ENCODE measurements around the gene PTPRK.

DNA sequence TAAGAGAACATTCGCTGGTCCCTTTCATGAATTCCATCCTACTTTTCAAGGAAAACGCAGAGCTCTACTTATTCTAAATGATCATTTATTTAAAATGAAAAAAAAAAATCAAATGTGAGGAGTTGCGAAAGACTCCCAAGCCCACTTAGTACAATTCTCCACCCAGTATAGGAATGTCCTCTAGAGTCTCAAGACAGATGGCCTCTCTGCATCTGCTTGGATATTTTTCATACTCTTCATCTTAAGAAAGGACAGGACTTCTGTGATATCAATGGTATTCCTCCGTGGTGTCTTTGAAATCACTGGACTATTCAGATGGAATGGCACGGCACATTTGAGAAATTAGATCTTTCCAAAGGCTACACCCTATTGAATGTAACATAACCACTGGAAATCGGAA, 107.1 kb downstream of the PTPRK start:
- TF ChIP-seq POLR2AphosphoS5 (IDR thresholded peaks at IDR 0.05; ENCODE audit: low read depth, low read length) (no peak), PAX5 (IDR thresholded peaks at IDR 0.05; ENCODE audit: insufficient read depth, low read length, severe bottlenecking) (no peak), POLR2A (IDR thresholded peaks at IDR 0.05; ENCODE audit: low read depth, low read length) (no peak)

All from GM12891 (cell line).